Endothelial cell of umbilical vein (primary cell): ENCODE measurements around the gene TMOD2. TPM values are rescaled to one million over a fixed set of nuclear protein-coding genes. Genes with fewer than 3 reads are reported as not detected.

Experiments
- BruUV-seq: library from RNA; stranded (reverse); fragments of 400-500 nt; replicated peaks from 2 replicates; lab custom pipeline; 2021; lab: Mats Ljungman, UMichigan
- CTCF ChIA-PET: fragments of 300-600, 350-600 bp; sonication (Branson Sonifier 250); formaldehyde crosslinking; loops from one replicate; lab custom pipeline; 2021; ENCODE audit warnings: antibody characterized with exemption, inconsistent platforms; lab: Charles Lee
- POLR2A ChIA-PET: fragments of 300-600, 350-600 bp; sonication (Branson Sonifier 250); formaldehyde crosslinking; loops from one replicate; lab custom pipeline; 2021; ENCODE audit warnings: antibody characterized with exemption, inconsistent platforms; lab: Charles Lee
- DNase-seq: peaks from one replicate; pipeline ENCODE4 v3.0.0-alpha.2; 2011; ENCODE audit warnings: low read depth, low spot score
- FAIRE-seq: peaks from 2 replicates; lab custom pipeline; 2011; peaks lifted over from hg19 to GRCh38; lab: Jason Lieb, UNC
- H2AFZ ChIP-seq: 2 replicates; pipeline ENCODE4 v1.6.0; 2012; ENCODE audit warnings: low read depth, low read length, control low read depth, inconsistent platforms
- H3K27ac ChIP-seq: 2 replicates; pipeline ENCODE4 v1.5.1; 2011; ENCODE audit warnings: low read depth, mild to moderate bottlenecking, control low read depth, low read length, moderate library complexity; ENCODE audit not compliant: insufficient read depth
- H3K27me3 ChIP-seq, 2 experiments: 2 replicates each; pipeline versions ENCODE4 v1.6.0 to v1.6.1; 2011; ENCODE audit warnings: low read length in 2 of 2, mixed read lengths in 1 of 2; ENCODE audit not compliant: control insufficient read depth in 2 of 2, insufficient read depth in 2 of 2
- H3K36me3 ChIP-seq, 2 experiments: 2 replicates in 1 of 2; 3 replicates in 1 of 2; pipeline ENCODE4 v1.5.1; 2011; ENCODE audit warnings: low read length in 2 of 2, mild to moderate bottlenecking in 1 of 2, moderate library complexity in 1 of 2; ENCODE audit not compliant: control insufficient read depth in 2 of 2, insufficient read depth in 2 of 2; ENCODE audit errors: extremely low read depth in 1 of 2
- H3K4me1 ChIP-seq: 3 replicates; pipeline ENCODE4 v1.5.1; 2011; ENCODE audit warnings: mild to moderate bottlenecking, low read length; ENCODE audit not compliant: control insufficient read depth, insufficient read depth; ENCODE audit errors: extremely low read depth
- H3K4me2 ChIP-seq: 2 replicates; pipeline ENCODE4 v1.6.1; 2011; ENCODE audit warnings: low read length, control low read depth, mixed read lengths; ENCODE audit not compliant: insufficient read depth
- H3K4me3 ChIP-seq, 3 experiments: fragments of 200-600 bp in 1 of 3; sonication (generic), shearing (Covaris generic) in 1 of 3; replicated peaks in 1 of 3; 2 replicates each; pipeline ENCODE4 v1.5.1; 2011 to 2016; ENCODE audit warnings: control low read depth in 3 of 3, low read length in 3 of 3, mild to moderate bottlenecking in 2 of 3, inconsistent platforms in 1 of 3, low read depth in 1 of 3, moderate library complexity in 1 of 3; ENCODE audit not compliant: insufficient read depth in 1 of 3
- H3K79me2 ChIP-seq: 2 replicates; pipeline ENCODE4 v1.6.0; 2012; ENCODE audit warnings: low read length, inconsistent platforms; ENCODE audit not compliant: control insufficient read depth, insufficient read depth
- H3K9ac ChIP-seq: replicated peaks from 2 replicates; pipeline ENCODE3; 2011; ENCODE audit warnings: low read length, control low read depth; ENCODE audit not compliant: insufficient read depth; ENCODE audit errors: extremely low read depth
- H3K9me1 ChIP-seq: replicated peaks from 3 replicates; pipeline ENCODE4 v1.6.0; 2011; ENCODE audit warnings: mild to moderate bottlenecking, low read length; ENCODE audit not compliant: control insufficient read depth, insufficient read depth; ENCODE audit errors: extremely low read depth
- H3K9me3 ChIP-seq: replicated peaks from 2 replicates; pipeline ENCODE4 v1.5.1; 2012; ENCODE audit warnings: low read length, inconsistent platforms; ENCODE audit not compliant: control insufficient read depth, insufficient read depth
- H4K20me1 ChIP-seq: replicated peaks from 2 replicates; pipeline ENCODE3; 2011; ENCODE audit warnings: mild to moderate bottlenecking, low read length; ENCODE audit not compliant: control insufficient read depth, insufficient read depth; ENCODE audit errors: extremely low read depth
- FOS ChIP-seq: IDR thresholded peaks from 2 replicates; pipeline ENCODE4 v1.6.1; 2011; ENCODE audit warnings: mild to moderate bottlenecking, low read length, moderate library complexity, borderline replicate concordance; ENCODE audit not compliant: insufficient read depth
- POLR2AphosphoS5 ChIP-seq: IDR thresholded peaks from 2 replicates; pipeline ENCODE4 v1.6.1; 2012; ENCODE audit warnings: low read depth, mild to moderate bottlenecking, control low read depth, low read length, moderate library complexity; ENCODE audit not compliant: insufficient read depth
- dilution Hi-C: fragments of 300-500 bp; cut with MboI; formaldehyde crosslinking; loops from one replicate; pipeline ENCODE4 v1.15.0; 2019; ENCODE audit warnings: low sequenced_read_pairs; ENCODE audit not compliant: extremely low pct_ligation_motif_present
- intact Hi-C: fragments of 100-400 bp; cut with micrococcal nuclease; formaldehyde crosslinking; loops from one replicate; pipeline ENCODE4 v1.10.0; 2022
- polyA plus RNA-seq, 4 experiments: library from polyadenylated mRNA; depleted of rRNA in 3 of 4; stranded (reverse) in 3 of 4; unstranded in 1 of 4; fragments of >200 nt; gene quantifications; 2 replicates each; pipeline versions ENCODE4 v1.2.1 to v1.2.3, GENCODE V29; 2011 to 2012; ENCODE audit warnings: missing spikeins in 1 of 4
- total RNA-seq: library from RNA; stranded (reverse); gene quantifications from 2 replicates; pipeline ENCODE4 v1.2.3, GENCODE V29; 2021

Gene TMOD2
- total and polyA plus RNA-seq, 2 donors (not counting 3 experiments of a cell fraction or from before 2014, with no cell fraction given): 0.46 to 2.7 TPM

GRCh38 chr15:51737522-51738305, 13.7 kb upstream of the TMOD2 start, which contains the start of gene LYSMD2:
LYSMD2 (minus strand) TSS chr15:51737655; CDS start chr15:51737622, 33 bp downstream.
- CTCF ChIA-PET: interaction anchor here (0.7 to 3.2 kb wide), 7 partner anchors 9 to 201 kb away, joined by 3 to 34 read pairs (median 4); partner anchors contain the start of gene SCG3
- H3K9me1 ChIP-seq: no peaks in the 10 kb centered on the region
- H3K27ac ChIP-seq: no peak within 1 kb of the TSS
- BruUV-seq: no TSS peak
- no peaks in the 10 kb centered on the region for H3K9me3 ChIP-seq
- peak within 1 kb of the TSS; percentile 85 for H3K4me2 ChIP-seq
- peaks cover 0 to 2% of the 10 kb centered on the region in 2 experiments for H3K27me3 ChIP-seq
- peaks cover 3% of the 10 kb centered on the region for H3K4me1 ChIP-seq
- H3K79me2 ChIP-seq: no peaks in the 10 kb centered on the region
- peak; percentile 43 for FAIRE-seq
- H4K20me1 ChIP-seq: no peaks in the 10 kb centered on the region
- peak within 1 kb of the TSS; percentile 95 for H2AFZ ChIP-seq
- intact Hi-C loops (loop anchor here (1.0 to 5.0 kb wide), 2 partner anchors 16 to 40 kb away; no protein-coding TSS in a partner anchor), dilution Hi-C loops (no loop called here)
- POLR2A ChIA-PET: interaction anchor here (0.6 to 0.7 kb wide), 2 partner anchors 12 to 303 kb away, joined by 4 read pairs; no protein-coding TSS in a partner anchor
- peak; percentile 71 for DNase-seq
- peak within 1 kb of the TSS; percentile 40 to 59 (median 52) for H3K4me3 ChIP-seq
- no peaks in the 10 kb centered on the region for H3K36me3 ChIP-seq
- no peak for TF ChIP-seq FOS
- peak; percentile 35 for TF ChIP-seq POLR2AphosphoS5
- H3K9ac ChIP-seq: peak within 1 kb of the TSS; percentile 44

- POLR2A ChIA-PET: no interaction called here
- Histone ChIP-seq H3K4me1 (peaks cover 3% of the 10 kb centered on the region), H3K79me2 (no peaks in the 10 kb centered on the region), H2AFZ (no peak overlapping the region), H3K9me3 (no peaks in the 10 kb centered on the region), H3K9ac (no peak overlapping the region), H4K20me1 (no peaks in the 10 kb centered on the region), H3K36me3 (no peaks in the 10 kb centered on the region), H3K9me1 (no peaks in the 10 kb centered on the region), H3K4me2 (no peak overlapping the region), H3K27me3 (peaks cover 4 to 5% of the 10 kb centered on the region in 2 experiments), H3K27ac (no peak overlapping the region), H3K4me3 (no peak overlapping the region)
- BruUV-seq: no TSS peak
- TF ChIP-seq POLR2AphosphoS5: no peak
- dilution Hi-C loops: no loop called here
- intact Hi-C loops: loop anchor here (5.0 kb wide), 1 partner anchor 39 kb away; no protein-coding TSS in a partner anchor
- CTCF ChIA-PET: interaction anchor here (0.7 to 3.2 kb wide), 3 partner anchors 38 to 89 kb away, joined by 3 to 34 read pairs (median 25); no protein-coding TSS in a partner anchor
- no peak for DNase-seq
- no peak for FAIRE-seq
These were observed 12.8 kb upstream of the TMOD2 start for GRCh38 chr15:51738553-51738952.
